Stimulated activated memory B cell treated with anti-CD40 and anti-IgM and Interleukin-4, amounts not matched to agents 10 μg/mL and 1 μg/mL and 100 μg/mL, for 72 hours (primary cell): ENCODE results near the gene JAM2.
A peak's percentile ranks its signal among the peaks of the same experiment; 100 is the strongest.

Experiments used
- ATAC-seq: fragments of 150-1000 bp; cut with Tn5 transposase; 2 replicates; pipeline ENCODE4 v1.10.0; 2021
- H3K27ac Mint-ChIP-seq: one replicate; pipeline ENCODE4 v1.8.0; 2022; ENCODE audit warnings: mild to moderate bottlenecking, mixed read lengths
- H3K27me3 Mint-ChIP-seq: one replicate; pipeline ENCODE4 v1.8.0; 2022; ENCODE audit warnings: mixed read lengths
- H3K36me3 Mint-ChIP-seq: one replicate; pipeline ENCODE4 v1.8.0; 2022; ENCODE audit warnings: mixed read lengths
- H3K4me1 Mint-ChIP-seq: one replicate; pipeline ENCODE4 v1.8.0; 2022; ENCODE audit warnings: mixed read lengths
- H3K4me3 Mint-ChIP-seq: one replicate; pipeline ENCODE4 v1.8.0; 2022; ENCODE audit warnings: mild to moderate bottlenecking, moderate library complexity, mixed read lengths
- H3K9me3 Mint-ChIP-seq: one replicate; pipeline ENCODE4 v1.8.0; 2022; ENCODE audit warnings: mixed read lengths

The JAM2 gene

GRCh38 chr21:25760677-25761076 lies 121.6 kb downstream of the JAM2 start:
- Mint-ChIP-seq H3K4me1 (peaks cover 7% of the 10 kb centered on the region), H3K36me3 (peaks cover 66% of the 10 kb centered on the region), H3K27ac (peak overlapping the region; percentile 35), H3K9me3 (no peaks in the 10 kb centered on the region), H3K27me3 (no peaks in the 10 kb centered on the region), H3K4me3 (no peak overlapping the region)
- ATAC-seq, result no peak

- H3K36me3 Mint-ChIP-seq, result peaks cover 66% of the 10 kb centered on the region
- no peak for ATAC-seq
- no peaks in the 10 kb centered on the region for H3K27me3 Mint-ChIP-seq
- no peaks in the 10 kb centered on the region for H3K4me1 Mint-ChIP-seq
- H3K4me3 Mint-ChIP-seq, result no peak overlapping the region
- H3K9me3 Mint-ChIP-seq, result no peaks in the 10 kb centered on the region
- no peak overlapping the region for H3K27ac Mint-ChIP-seq
Observed at GRCh38 chr21:25764065-25764464, 125.0 kb downstream of the JAM2 start.
